PC-3 (cell line): ENCODE measurements around the gene PROSER3.

Experiments used
- EZH2 ChIP-seq: fragments of 300-600 bp; sonication (generic); IDR thresholded peaks from one replicate; pipeline ENCODE4 v1.6.1; 2017; ENCODE audit warnings: antibody characterized with exemption, mild to moderate bottlenecking, low read length; ENCODE audit not compliant: unreplicated experiment
- TF ChIP-seq, protein P1 (sequence below): fragments of 300-600 bp; sonication (generic); conservative IDR thresholded peaks from 2 replicates; pipeline ENCODE4 v1.5.1; 2017; ENCODE audit warnings: antibody characterized with exemption, low read depth, mild to moderate bottlenecking, low read length

DNA sequence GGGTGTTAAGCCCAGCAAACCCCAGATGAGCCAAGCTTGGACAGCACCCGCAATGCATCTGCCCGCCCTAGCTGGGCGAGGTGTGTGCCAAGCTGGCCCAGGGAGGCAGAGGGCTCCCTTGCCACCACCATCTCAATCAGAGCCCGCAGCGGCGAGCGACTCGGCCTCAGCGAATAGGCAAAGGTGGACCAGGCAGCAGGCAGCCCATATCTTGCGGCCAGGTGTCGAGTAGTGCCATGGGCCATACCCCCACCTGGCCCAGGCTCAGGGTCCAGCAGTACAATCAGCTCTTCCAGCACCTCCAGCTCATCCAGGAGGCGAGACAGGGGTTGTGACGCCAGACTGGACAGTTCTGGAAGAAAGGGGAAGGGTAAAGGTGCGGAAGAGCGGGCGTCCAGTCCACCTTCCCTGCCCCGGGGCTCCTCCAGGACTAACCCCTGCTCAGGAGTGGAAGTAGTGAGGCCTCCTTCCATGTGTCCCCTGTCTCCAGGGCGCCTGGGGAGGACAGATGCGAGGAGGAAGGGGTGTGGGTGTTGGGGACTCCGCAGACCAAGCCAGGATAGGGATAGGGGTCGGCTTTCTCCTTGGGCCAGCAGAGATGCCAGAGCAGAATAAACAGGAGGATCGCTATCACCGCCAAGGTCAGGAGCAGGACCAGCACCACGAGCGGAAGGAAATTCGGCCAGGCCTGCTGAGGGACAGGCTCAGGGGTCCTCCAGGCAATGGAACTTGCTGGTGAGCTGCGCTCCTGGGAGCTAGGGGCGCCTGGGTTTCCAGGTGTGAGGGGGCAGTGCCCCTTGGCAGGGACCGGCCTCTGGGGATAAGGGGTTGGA is 18.5 kb upstream of the PROSER3 start:
- TF ChIP-seq, protein P1, sequence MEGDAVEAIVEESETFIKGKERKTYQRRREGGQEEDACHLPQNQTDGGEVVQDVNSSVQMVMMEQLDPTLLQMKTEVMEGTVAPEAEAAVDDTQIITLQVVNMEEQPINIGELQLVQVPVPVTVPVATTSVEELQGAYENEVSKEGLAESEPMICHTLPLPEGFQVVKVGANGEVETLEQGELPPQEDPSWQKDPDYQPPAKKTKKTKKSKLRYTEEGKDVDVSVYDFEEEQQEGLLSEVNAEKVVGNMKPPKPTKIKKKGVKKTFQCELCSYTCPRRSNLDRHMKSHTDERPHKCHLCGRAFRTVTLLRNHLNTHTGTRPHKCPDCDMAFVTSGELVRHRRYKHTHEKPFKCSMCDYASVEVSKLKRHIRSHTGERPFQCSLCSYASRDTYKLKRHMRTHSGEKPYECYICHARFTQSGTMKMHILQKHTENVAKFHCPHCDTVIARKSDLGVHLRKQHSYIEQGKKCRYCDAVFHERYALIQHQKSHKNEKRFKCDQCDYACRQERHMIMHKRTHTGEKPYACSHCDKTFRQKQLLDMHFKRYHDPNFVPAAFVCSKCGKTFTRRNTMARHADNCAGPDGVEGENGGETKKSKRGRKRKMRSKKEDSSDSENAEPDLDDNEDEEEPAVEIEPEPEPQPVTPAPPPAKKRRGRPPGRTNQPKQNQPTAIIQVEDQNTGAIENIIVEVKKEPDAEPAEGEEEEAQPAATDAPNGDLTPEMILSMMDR, result no peak
- TF ChIP-seq EZH2, result no peak
